Activated CD8-positive, alpha-beta memory T cell treated with anti-CD3 and anti-CD28 coated beads for 48 hours (primary cell): ENCODE measurements around the gene ATAD3B.
A peak's percentile ranks its signal among the peaks of the same experiment; 100 is the strongest.
"Not testable (repeated sequence)": the region's sequence is repeated elsewhere in the genome, so short reads cannot be mapped to it uniquely, and the experiment has no call there.

ENCODE experiments used
- DNase-seq, 3 experiments: peaks; one replicate each; pipeline ENCODE4 v3.0.0-alpha.2; 2020; ENCODE audit warnings: low read depth in 2 of 3, low spot score in 2 of 3

Gene ATAD3B

GRCh38 chr1:1529936-1530335 lies 58.4 kb downstream of the ATAD3B start:
- DNase-seq, result no peak

GRCh38 chr1:1531947-1532346 lies 60.4 kb downstream of the ATAD3B start:
- no peak for DNase-seq

- DNase-seq, result not testable (repeated sequence)
Measured at GRCh38 chr1:1533176-1533893, 61.8 kb downstream of the ATAD3B start.

GRCh38 chr1:1533894-1534291 lies 62.3 kb downstream of the ATAD3B start:
- not testable (repeated sequence) for DNase-seq

GRCh38 chr1:1534401-1535154 lies 63.0 kb downstream of the ATAD3B start:
- no peak for DNase-seq

GRCh38 chr1:1535201-1536018 lies 63.8 kb downstream of the ATAD3B start:
- no peak for DNase-seq

GRCh38 chr1:1536019-1536937 lies 64.7 kb downstream of the ATAD3B start:
- DNase-seq, result no peak

GRCh38 chr1:1536938-1537546 lies 65.5 kb downstream of the ATAD3B start:
- no peak for DNase-seq

GRCh38 chr1:1537626-1538250 lies 66.2 kb downstream of the ATAD3B start:
- no peak for DNase-seq

GRCh38 chr1:1538334-1538733 lies 66.8 kb downstream of the ATAD3B start:
- no peak for DNase-seq

- DNase-seq, result no peak
Measured at GRCh38 chr1:1538989-1539309, 67.4 kb downstream of the ATAD3B start.

- DNase-seq, result no peak
Measured at GRCh38 chr1:1539310-1540089, 67.9 kb downstream of the ATAD3B start.

GRCh38 chr1:1540090-1540817 lies 68.7 kb downstream of the ATAD3B start, which contains the start of gene TMEM240:
TSS of gene TMEM240 (minus strand) at chr1:1540624. CDS start at chr1:1540346, 278 bp downstream.
- DNase-seq, result peak in 1 of 3 experiments; percentile 24

- no peak for DNase-seq
Measured at GRCh38 chr1:1540818-1541628, 69.5 kb downstream of the ATAD3B start.

- DNase-seq, result no peak
Measured at GRCh38 chr1:1541956-1542765, 70.6 kb downstream of the ATAD3B start.
